Keratinocyte (primary cell): Measurements from ENCODE around the gene NFASC. TPM values are rescaled to one million over a fixed set of nuclear protein-coding genes. Genes with fewer than 3 reads are reported as not detected.

ENCODE experiments used
- DNase-seq: peaks from one replicate; pipeline ENCODE4 v3.0.0-alpha.2; 2011; ENCODE audit warnings: low read depth, missing footprints, low spot score
- FAIRE-seq: peaks from 2 replicates; lab custom pipeline; 2011; peaks lifted over from hg19 to GRCh38; lab: Jason Lieb, UNC
- H2AFZ ChIP-seq: 2 replicates; pipeline ENCODE4 v1.6.0; 2012; ENCODE audit warnings: low read length, control low read depth, inconsistent platforms; ENCODE audit not compliant: control insufficient read depth
- H3K27ac ChIP-seq: 2 replicates; pipeline ENCODE4 v1.5.1; 2011; ENCODE audit warnings: low read length; ENCODE audit not compliant: control insufficient read depth, insufficient read depth
- H3K27me3 ChIP-seq: 3 replicates; pipeline ENCODE4 v1.6.0; 2011; ENCODE audit warnings: low read length; ENCODE audit not compliant: control insufficient read depth, insufficient read depth; ENCODE audit errors: extremely low read depth
- H3K36me3 ChIP-seq, 2 experiments: 2 replicates in 1 of 2; 3 replicates in 1 of 2; pipeline ENCODE4 v1.5.1; 2011; ENCODE audit warnings: low read length in 2 of 2, mild to moderate bottlenecking in 1 of 2; ENCODE audit not compliant: control insufficient read depth in 2 of 2, insufficient read depth in 2 of 2; ENCODE audit errors: extremely low read depth in 1 of 2
- H3K4me1 ChIP-seq: 3 replicates; pipeline ENCODE4 v1.5.1; 2011; ENCODE audit warnings: low read length; ENCODE audit not compliant: control insufficient read depth, insufficient read depth; ENCODE audit errors: extremely low read depth
- H3K4me2 ChIP-seq: 3 replicates; pipeline ENCODE4 v1.6.0; 2011; ENCODE audit warnings: low read depth, low read length; ENCODE audit not compliant: control insufficient read depth, insufficient read depth; ENCODE audit errors: extremely low read depth
- H3K4me3 ChIP-seq, 3 experiments: fragments of 200-600 bp in 1 of 3; sonication (generic) in 1 of 3; 2 replicates in 2 of 3; 3 replicates in 1 of 3; pipeline ENCODE4 v1.5.1; 2011 to 2016; ENCODE audit warnings: low read length in 3 of 3, mild to moderate bottlenecking in 3 of 3, control low read depth in 2 of 3, inconsistent platforms in 1 of 3, low read depth in 1 of 3, mixed read lengths in 1 of 3, mixed run types in 1 of 3, moderate library complexity in 1 of 3; ENCODE audit not compliant: control insufficient read depth in 2 of 3, insufficient read depth in 2 of 3; ENCODE audit errors: extremely low read depth in 1 of 3
- H3K79me2 ChIP-seq: 2 replicates; pipeline ENCODE4 v1.6.0; 2012; ENCODE audit warnings: low read length; ENCODE audit not compliant: control insufficient read depth, insufficient read depth
- H3K9ac ChIP-seq: 3 replicates; pipeline ENCODE4 v1.6.0; 2011; ENCODE audit warnings: low read length; ENCODE audit not compliant: control insufficient read depth, insufficient read depth; ENCODE audit errors: extremely low read depth
- H3K9me1 ChIP-seq: 3 replicates; pipeline ENCODE4 v1.6.0; 2011; ENCODE audit warnings: low read length; ENCODE audit not compliant: control insufficient read depth, insufficient read depth; ENCODE audit errors: extremely low read depth
- H3K9me3 ChIP-seq: 2 replicates; pipeline ENCODE4 v1.5.1; 2012; ENCODE audit warnings: low read depth, low read length; ENCODE audit not compliant: control insufficient read depth
- H4K20me1 ChIP-seq: 3 replicates; pipeline ENCODE4 v1.6.0; 2011; ENCODE audit warnings: low read length; ENCODE audit not compliant: control insufficient read depth, insufficient read depth; ENCODE audit errors: extremely low read depth
- CTCF ChIP-seq, 3 experiments: IDR thresholded peaks in 1 of 3; conservative IDR thresholded peaks in 1 of 3; optimal IDR thresholded peaks in 1 of 3; 2 replicates in 2 of 3; 3 replicates in 1 of 3; pipeline versions ENCODE3 to v1.5.1; 2011; ENCODE audit warnings: low read length in 3 of 3, mild to moderate bottlenecking in 3 of 3, moderate library complexity in 2 of 3, control low read depth in 1 of 3, inconsistent platforms in 1 of 3; ENCODE audit not compliant: insufficient read depth in 2 of 3; ENCODE audit errors: extremely low read depth in 1 of 3
- EZH2 ChIP-seq: IDR thresholded peaks from one replicate; pipeline ENCODE4 v1.6.1; 2012; ENCODE audit warnings: inconsistent platforms, mild to moderate bottlenecking, low read length, moderate library complexity
- dilution Hi-C: fragments of 300-500 bp; cut with MboI; formaldehyde crosslinking; loops from one replicate; pipeline ENCODE4 v1.7.0; 2020; ENCODE audit warnings: low sequenced_read_pairs; ENCODE audit not compliant: extremely low pct_ligation_motif_present
- polyA plus RNA-seq, 5 experiments: library from polyadenylated mRNA; depleted of rRNA in 3 of 5; stranded (reverse) in 3 of 5; stranded (forward) in 1 of 5; unstranded in 1 of 5; fragments of >200 nt; gene quantifications; 1 replicate in 1 of 5; 2 replicates in 3 of 5; 3 replicates in 1 of 5; pipeline versions ENCODE4 v1.2.1 to v1.2.3, GENCODE V29; 2011 to 2012; ENCODE audit warnings: missing spikeins in 2 of 5, low read depth in 1 of 5, low replicate concordance in 1 of 5

NFASC gene
- polyA plus RNA-seq, 1 donor (not counting 4 experiments of a cell fraction or from before 2014, with no cell fraction given) = 4.3 TPM

GRCh38 chr1:204974327-204974726 is 103.7 kb downstream of the NFASC start:
- Histone ChIP-seq H3K4me3 (no peak overlapping the region), H4K20me1 (no peaks in the 10 kb centered on the region), H3K36me3 (no peaks in the 10 kb centered on the region), H3K79me2 (no peaks in the 10 kb centered on the region), H3K27ac (no peak overlapping the region), H2AFZ (no peak overlapping the region), H3K4me1 (no peaks in the 10 kb centered on the region), H3K4me2 (no peak overlapping the region), H3K27me3 (no peaks in the 10 kb centered on the region), H3K9ac (no peak overlapping the region), H3K9me3 (no peaks in the 10 kb centered on the region), H3K9me1 (no peaks in the 10 kb centered on the region)
- dilution Hi-C loops = loop anchor here (25.0 kb wide), 1 partner anchor 162 kb away; no protein-coding TSS in a partner anchor
- no peak for FAIRE-seq
- TF ChIP-seq EZH2 (no peak), CTCF (optimal IDR thresholded peaks at IDR 0.05 in 1 of 3, IDR thresholded peaks at IDR 0.05 in 1 of 3, conservative IDR thresholded peaks at IDR 0.05 in 1 of 3; ENCODE audit: extremely low read depth in 1 of 3, insufficient read depth in 2 of 3, low read length in 3 of 3) (no peak)
- no peak for DNase-seq

- no peaks in the 10 kb centered on the region for H3K4me1 ChIP-seq
- no peaks in the 10 kb centered on the region for H3K9me3 ChIP-seq
- no peak overlapping the region for H3K4me3 ChIP-seq
- H3K27me3 ChIP-seq = no peaks in the 10 kb centered on the region
- H2AFZ ChIP-seq = no peak overlapping the region
- H4K20me1 ChIP-seq = no peaks in the 10 kb centered on the region
- no peaks in the 10 kb centered on the region for H3K36me3 ChIP-seq
- H3K9me1 ChIP-seq = no peaks in the 10 kb centered on the region
- H3K79me2 ChIP-seq = no peaks in the 10 kb centered on the region
- no peak overlapping the region for H3K4me2 ChIP-seq
- dilution Hi-C loops = no loop called here
- H3K9ac ChIP-seq = no peak overlapping the region
- FAIRE-seq (no peak), DNase-seq (no peak)
- H3K27ac ChIP-seq = no peak overlapping the region
- TF ChIP-seq EZH2 (no peak), CTCF (optimal IDR thresholded peaks at IDR 0.05 in 1 of 3, IDR thresholded peaks at IDR 0.05 in 1 of 3, conservative IDR thresholded peaks at IDR 0.05 in 1 of 3; ENCODE audit: extremely low read depth in 1 of 3, insufficient read depth in 2 of 3, low read length in 3 of 3) (no peak)
These were observed 104.4 kb downstream of the NFASC start for GRCh38 chr1:204975021-204975420.
